Colonic mucosa (tissue), 4 donors: ENCODE measurements around the gene PTPMT1. TPM values are rescaled to one million over a fixed set of nuclear protein-coding genes. Genes with fewer than 3 reads are reported as not detected.

Experiments used
- DNase-seq: peaks from one replicate; pipeline ENCODE4 v3.0.0-alpha.2; 2020
- H3K27ac ChIP-seq: fragments of 200-600 bp; one replicate; pipeline ENCODE4 v1.8.0; 2021
- H3K27me3 ChIP-seq: fragments of 200-600 bp; one replicate; pipeline ENCODE4 v1.8.0; 2021
- H3K36me3 ChIP-seq: fragments of 200-600 bp; one replicate; pipeline ENCODE4 v1.8.0; 2021
- H3K4me1 ChIP-seq: fragments of 200-600 bp; one replicate; pipeline ENCODE4 v1.8.0; 2021; ENCODE audit warnings: mild to moderate bottlenecking
- H3K4me3 ChIP-seq: fragments of 200-600 bp; one replicate; pipeline ENCODE4 v1.8.0; 2021
- H3K9ac ChIP-seq, 2 donors: one replicate each; pipeline ENCODE4 v1.7.0; 2013; ENCODE audit warnings: control low read depth in 2 of 2, low read depth in 2 of 2, low read length in 2 of 2
- H3K9me3 ChIP-seq: fragments of 200-600 bp; one replicate; pipeline ENCODE4 v1.8.0; 2021
- intact Hi-C: fragments of 100-400 bp; cut with DNase I; formaldehyde crosslinking; loops from one replicate; pipeline ENCODE4 v1.14.1; 2022
- total RNA-seq, 2 donors: library from RNA; stranded (reverse); fragmentation: NEBNext Ultra II Directional in 1 of 2; extraction: Animal tissue kit (Norgen Biotek cat#: 25700) in 1 of 2; gene quantifications; one replicate each; pipeline ENCODE4 v1.2.1, GENCODE V29; 2021
- TF ChIP-seq, protein P1 (sequence below): fragments of 200-600 bp; IDR thresholded peaks from one replicate; pipeline ENCODE4 v1.8.0; 2022; ENCODE audit warnings: antibody characterized with exemption, mild to moderate bottlenecking
- donor health status: healthy.
- donor health status: DM: no; HTN: no; CAD: no.
- donor health status: DM: no; HTN: no; CAD: no.

Gene PTPMT1
- total RNA-seq, 2 donors from 2014 or later: 33.6 to 52.5 TPM

DNA sequence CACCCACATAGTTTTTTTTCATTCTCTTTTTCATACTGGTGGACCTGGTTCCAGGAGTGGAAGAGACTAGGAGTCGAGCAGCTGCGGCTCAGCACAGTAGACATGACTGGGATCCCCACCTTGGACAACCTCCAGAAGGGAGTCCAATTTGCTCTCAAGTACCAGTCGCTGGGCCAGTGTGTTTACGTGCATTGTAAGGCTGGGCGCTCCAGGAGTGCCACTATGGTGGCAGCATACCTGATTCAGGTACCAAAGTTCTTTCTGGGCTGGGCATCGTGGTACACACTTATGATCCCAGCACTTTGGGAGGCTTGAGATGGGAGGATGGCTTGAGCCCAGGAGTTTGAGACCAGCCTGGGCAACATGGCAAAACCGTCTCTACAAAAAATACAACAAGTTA lies 4.2 kb downstream of the PTPMT1 start:
- Histone ChIP-seq H3K27ac (no peak overlapping the region), H3K9ac (no peak overlapping the region), H3K4me1 (peaks cover 4% of the 10 kb centered on the region), H3K27me3 (no peaks in the 10 kb centered on the region), H3K36me3 (peaks cover 9% of the 10 kb centered on the region), H3K9me3 (no peaks in the 10 kb centered on the region), H3K4me3 (no peak overlapping the region)
- no peak for DNase-seq
- TF ChIP-seq, protein P1, sequence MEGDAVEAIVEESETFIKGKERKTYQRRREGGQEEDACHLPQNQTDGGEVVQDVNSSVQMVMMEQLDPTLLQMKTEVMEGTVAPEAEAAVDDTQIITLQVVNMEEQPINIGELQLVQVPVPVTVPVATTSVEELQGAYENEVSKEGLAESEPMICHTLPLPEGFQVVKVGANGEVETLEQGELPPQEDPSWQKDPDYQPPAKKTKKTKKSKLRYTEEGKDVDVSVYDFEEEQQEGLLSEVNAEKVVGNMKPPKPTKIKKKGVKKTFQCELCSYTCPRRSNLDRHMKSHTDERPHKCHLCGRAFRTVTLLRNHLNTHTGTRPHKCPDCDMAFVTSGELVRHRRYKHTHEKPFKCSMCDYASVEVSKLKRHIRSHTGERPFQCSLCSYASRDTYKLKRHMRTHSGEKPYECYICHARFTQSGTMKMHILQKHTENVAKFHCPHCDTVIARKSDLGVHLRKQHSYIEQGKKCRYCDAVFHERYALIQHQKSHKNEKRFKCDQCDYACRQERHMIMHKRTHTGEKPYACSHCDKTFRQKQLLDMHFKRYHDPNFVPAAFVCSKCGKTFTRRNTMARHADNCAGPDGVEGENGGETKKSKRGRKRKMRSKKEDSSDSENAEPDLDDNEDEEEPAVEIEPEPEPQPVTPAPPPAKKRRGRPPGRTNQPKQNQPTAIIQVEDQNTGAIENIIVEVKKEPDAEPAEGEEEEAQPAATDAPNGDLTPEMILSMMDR: no peak
- intact Hi-C loops: no loop called here

DNA sequence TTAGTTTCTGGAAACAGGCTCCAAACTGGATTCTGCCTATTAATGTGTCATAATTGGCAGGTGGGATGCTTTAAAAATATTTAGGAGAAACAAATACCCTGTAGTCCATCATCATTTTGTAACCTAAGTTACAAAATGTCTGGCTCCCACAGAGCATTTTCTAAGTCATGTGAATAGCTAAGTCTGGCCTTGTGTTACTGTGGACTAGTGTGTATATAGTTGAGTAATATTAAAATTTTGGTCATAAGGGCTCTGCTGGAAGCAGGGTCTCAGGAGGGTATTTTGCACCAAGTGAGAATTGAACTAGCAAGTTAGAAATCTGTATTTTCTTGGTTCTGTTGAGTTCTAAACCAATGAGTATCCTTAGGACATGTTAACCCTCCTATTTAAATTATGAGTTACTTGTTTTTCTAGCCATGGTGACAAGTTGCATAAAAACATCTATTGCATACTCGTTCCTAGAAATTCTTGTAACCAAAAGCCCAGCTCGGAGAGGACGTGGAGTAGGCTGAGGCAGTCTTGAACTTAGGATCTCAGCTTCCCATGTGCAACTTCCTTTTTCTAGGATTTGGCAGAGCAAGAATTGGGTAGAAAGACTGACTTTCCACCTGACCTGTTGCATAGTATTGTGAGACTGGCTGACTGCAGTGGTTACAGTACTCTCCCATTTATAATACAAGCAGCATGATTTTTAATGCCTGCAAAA lies 5.4 kb downstream of the PTPMT1 start:
- intact Hi-C loops: no loop called here
- Histone ChIP-seq H3K36me3 (peaks cover 9% of the 10 kb centered on the region), H3K27ac (no peak overlapping the region), H3K27me3 (no peaks in the 10 kb centered on the region), H3K4me3 (no peak overlapping the region), H3K4me1 (no peaks in the 10 kb centered on the region), H3K9me3 (no peaks in the 10 kb centered on the region), H3K9ac (no peak overlapping the region)
- no peak for DNase-seq
- TF ChIP-seq, protein P1: no peak

DNA sequence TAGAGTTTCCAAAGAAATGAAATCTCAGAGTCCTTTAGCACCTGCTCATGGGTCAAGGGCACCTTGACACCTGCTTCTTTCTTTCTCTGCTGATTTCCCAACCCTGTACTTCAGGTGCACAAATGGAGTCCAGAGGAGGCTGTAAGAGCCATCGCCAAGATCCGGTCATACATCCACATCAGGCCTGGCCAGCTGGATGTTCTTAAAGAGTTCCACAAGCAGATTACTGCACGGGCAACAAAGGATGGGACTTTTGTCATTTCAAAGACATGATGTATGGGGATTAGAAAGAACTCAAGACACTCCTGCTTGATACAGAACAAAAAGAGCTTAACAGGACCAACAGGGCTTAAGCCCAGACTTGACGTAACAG lies 5.9 kb downstream of the PTPMT1 start:
- Histone ChIP-seq H3K9ac (no peak overlapping the region), H3K9me3 (no peaks in the 10 kb centered on the region), H3K36me3 (peaks cover 9% of the 10 kb centered on the region), H3K27ac (no peak overlapping the region), H3K4me1 (no peaks in the 10 kb centered on the region), H3K27me3 (no peaks in the 10 kb centered on the region), H3K4me3 (no peak overlapping the region)
- intact Hi-C loops: no loop called here
- DNase-seq: no peak
- TF ChIP-seq, protein P1: no peak

DNA sequence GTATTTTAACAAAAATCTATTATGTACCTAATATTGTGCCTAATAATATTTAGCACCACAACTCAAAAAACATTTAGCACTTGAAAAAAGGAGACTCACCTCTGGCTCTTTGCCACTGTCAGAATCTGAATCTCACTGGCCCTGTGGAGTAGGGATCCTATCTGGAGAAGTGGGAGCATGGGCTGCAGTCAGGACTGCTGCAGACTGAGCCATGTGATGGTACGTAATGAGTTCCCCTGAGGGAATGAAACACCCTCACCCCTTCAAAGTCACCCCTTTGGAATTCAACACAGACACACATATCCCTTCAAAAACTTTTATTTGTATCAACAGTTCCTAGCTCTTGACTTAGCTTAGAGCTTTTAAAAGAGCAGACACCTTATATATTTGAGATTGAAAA lies 6.5 kb downstream of the PTPMT1 start:
- intact Hi-C loops: no loop called here
- no peak overlapping the region for H3K4me3 ChIP-seq
- H3K36me3 ChIP-seq: peaks cover 9% of the 10 kb centered on the region
- H3K27me3 ChIP-seq: no peaks in the 10 kb centered on the region
- H3K9ac ChIP-seq: no peak overlapping the region
- H3K27ac ChIP-seq: no peak overlapping the region
- TF ChIP-seq, protein P1: no peak
- no peaks in the 10 kb centered on the region for H3K9me3 ChIP-seq
- DNase-seq: no peak
- H3K4me1 ChIP-seq: no peaks in the 10 kb centered on the region

DNA sequence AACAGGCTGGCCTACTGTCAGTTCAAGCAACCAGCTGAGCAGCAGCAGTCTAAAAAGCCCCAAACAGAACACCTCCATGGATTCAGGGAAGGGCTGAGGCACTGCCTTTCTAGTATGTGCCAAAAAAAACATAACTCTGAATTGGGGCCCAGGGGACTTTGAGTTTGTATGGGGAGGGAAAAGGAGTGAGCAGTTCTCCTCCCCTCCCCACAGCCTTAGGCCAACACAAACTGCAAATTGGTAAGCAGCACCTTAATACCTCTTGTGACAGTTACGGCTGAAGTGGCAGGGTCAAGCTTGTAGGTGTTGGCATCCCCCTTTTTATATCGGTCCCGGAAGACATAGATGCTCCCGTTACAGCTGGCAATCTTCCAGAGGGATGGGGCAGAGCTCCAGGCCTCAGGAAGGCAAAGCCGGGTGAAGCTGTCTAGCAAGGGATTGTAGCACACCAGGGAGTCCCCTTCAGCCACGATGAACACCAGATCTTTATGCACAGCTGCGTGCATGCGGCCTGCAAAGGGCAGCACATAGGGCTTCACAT lies 7.4 kb downstream of the PTPMT1 start:
- no peak overlapping the region for H3K9ac ChIP-seq
- H3K27me3 ChIP-seq: no peaks in the 10 kb centered on the region
- peaks cover 4% of the 10 kb centered on the region for H3K4me1 ChIP-seq
- DNase-seq: no peak
- intact Hi-C loops: no loop called here
- H3K9me3 ChIP-seq: no peaks in the 10 kb centered on the region
- no peak overlapping the region for H3K4me3 ChIP-seq
- no peak overlapping the region for H3K27ac ChIP-seq
- TF ChIP-seq, protein P1: no peak
- H3K36me3 ChIP-seq: peaks cover 9% of the 10 kb centered on the region
